ENCODE measurements around the gene RUFY2.

GRCh38 chr10:68333058-68333395 is 74.0 kb downstream of the RUFY2 start:
- TF ChIP-seq ZNF274 (IDR thresholded peaks at IDR 0.05; ENCODE audit: low read depth, low read length) (no peak), YY1 (IDR thresholded peaks at IDR 0.05; ENCODE audit: insufficient read depth, insufficient read length) (no peak), SUZ12 (IDR thresholded peaks at IDR 0.05; ENCODE audit: extremely low read depth, insufficient read depth, insufficient read length) (no peak)

All from NT2/D1 (cell line).